ENCODE measurements around the gene FBXO9.

Gene FBXO9

GRCh38 chr6:53119349-53119748 lies 54.1 kb downstream of the FBXO9 start:
- in situ Hi-C loops (cut with HindIII; ENCODE audit: low pct_ligation_motif_present, low pct_unique_long_range_greater_than_20kb, low sequenced_read_pairs) = no loop called here
- no peak for DNase-seq

- DNase-seq = peak; percentile 12
These were observed 54.7 kb downstream of the FBXO9 start for GRCh38 chr6:53119772-53120409.

DNA sequence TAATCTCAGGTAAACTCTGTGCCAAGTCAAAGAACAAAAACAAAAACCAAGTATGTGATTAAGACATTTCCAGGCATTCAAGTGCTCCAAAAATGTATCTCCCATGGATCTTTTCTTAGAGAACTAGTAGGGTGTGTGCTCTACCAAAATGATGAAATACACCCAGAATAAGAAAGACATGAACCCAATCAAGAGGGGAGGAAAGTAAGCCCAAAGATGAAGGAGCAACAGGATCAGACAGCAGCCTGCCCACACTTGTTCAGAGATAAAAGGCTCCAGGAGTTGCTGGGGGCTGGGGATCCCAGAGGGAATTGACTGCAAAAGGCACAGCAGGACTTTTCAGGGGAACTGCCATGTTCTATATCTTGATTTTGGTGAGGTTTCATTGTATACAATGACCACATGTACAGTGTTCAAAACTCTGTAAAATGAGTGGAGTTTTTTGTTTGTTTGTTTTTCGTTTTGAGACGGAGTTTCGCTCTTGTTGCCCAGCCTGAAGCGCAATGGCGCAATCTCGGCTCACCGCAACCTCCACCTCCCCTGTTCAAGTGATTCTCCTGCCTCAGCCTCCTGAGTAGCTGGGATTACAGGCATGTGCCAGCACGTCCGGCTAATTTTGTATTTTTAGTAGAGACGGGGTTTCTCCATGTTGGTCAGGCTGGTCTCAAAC lies 59.1 kb downstream of the FBXO9 start:
- DNase-seq = no peak
- in situ Hi-C loops (cut with HindIII; ENCODE audit: low pct_ligation_motif_present, low pct_unique_long_range_greater_than_20kb, low sequenced_read_pairs) = no loop called here

More at GRCh38 chr6:53119772-53120409, 54.7 kb downstream of the FBXO9 start:
- in situ Hi-C loops (cut with HindIII; ENCODE audit: low pct_ligation_motif_present, low pct_unique_long_range_greater_than_20kb, low sequenced_read_pairs) = no loop called here

DNA sequence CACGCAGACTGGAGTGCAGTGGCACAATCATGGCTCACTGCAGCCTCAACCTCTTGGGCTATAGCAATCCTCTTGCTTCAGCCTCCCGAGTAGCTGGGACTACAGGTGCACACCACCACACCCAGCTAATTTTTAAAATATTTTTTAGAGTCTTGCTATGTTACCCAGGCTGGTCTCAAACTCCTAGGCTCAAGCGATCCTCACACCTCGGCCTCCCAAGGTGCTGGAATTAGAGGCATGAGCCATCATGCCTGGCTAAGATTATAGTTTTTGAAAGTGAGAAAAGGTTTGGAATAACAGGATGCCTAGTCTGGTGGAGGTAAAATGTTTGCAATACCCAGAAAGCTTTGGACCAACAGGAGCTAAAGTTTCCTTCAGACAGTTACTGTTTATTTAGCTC lies 60.1 kb downstream of the FBXO9 start:
- in situ Hi-C loops (cut with HindIII; ENCODE audit: low pct_ligation_motif_present, low pct_unique_long_range_greater_than_20kb, low sequenced_read_pairs) = no loop called here

DNA sequence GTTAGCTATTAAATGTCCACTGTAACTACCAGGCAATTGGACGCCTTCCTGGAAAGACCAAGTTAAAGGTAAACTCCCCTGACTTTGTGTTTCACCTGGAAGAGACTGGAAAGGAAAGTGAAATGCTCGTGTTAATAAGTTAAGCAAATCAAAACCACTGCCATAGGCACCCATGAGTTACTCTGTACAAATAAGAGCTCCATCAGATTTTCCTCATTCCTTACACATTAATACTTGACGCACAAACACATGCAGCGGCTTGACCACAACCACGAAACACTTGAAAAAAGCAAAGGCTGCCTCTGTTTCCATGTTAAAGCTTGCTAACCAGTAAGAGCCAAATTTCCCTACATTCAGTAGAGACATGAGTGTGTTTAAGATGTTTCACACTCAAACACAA lies 63.6 kb downstream of the FBXO9 start:
- in situ Hi-C loops (cut with HindIII; ENCODE audit: low pct_ligation_motif_present, low pct_unique_long_range_greater_than_20kb, low sequenced_read_pairs) = no loop called here
- DNase-seq = peak; percentile 62

More for the DNA sequence above, 60.1 kb downstream of the FBXO9 start:
- no peak for DNase-seq

DNA sequence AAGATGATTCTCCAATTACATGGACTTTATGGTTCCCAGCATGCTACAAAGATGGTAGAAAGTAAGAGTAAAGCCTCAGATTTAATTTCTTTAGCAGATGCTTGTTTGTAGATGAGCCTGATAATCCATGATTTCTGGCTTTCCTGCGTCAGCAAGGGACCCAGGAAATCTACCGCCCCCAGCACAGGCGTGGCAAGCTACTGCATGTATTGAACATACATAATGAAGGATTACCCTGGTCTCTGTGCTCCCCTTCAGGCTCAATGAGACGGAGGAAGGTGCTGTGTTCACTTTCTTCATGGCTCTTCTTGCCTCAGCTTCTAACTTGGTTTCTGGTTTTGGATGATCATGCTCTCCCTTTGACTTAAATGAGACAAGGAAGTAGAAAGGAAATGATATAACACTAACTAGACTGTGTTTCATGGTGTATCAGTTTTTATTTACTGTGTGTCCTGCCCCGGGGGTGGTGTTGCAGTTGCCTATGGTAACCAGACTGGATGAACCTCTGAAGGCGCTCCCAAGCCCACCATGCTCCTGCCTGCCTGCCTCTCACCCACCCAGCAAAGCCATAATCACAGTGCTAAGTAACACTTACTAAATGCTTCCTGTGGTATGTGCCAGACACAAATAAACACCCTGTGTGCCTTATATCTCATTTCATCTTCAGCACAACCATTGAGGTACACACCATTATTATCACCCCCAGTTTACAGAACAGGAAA lies 65.5 kb downstream of the FBXO9 start:
- no peak for DNase-seq
- in situ Hi-C loops (cut with HindIII; ENCODE audit: low pct_ligation_motif_present, low pct_unique_long_range_greater_than_20kb, low sequenced_read_pairs) = no loop called here

DNA sequence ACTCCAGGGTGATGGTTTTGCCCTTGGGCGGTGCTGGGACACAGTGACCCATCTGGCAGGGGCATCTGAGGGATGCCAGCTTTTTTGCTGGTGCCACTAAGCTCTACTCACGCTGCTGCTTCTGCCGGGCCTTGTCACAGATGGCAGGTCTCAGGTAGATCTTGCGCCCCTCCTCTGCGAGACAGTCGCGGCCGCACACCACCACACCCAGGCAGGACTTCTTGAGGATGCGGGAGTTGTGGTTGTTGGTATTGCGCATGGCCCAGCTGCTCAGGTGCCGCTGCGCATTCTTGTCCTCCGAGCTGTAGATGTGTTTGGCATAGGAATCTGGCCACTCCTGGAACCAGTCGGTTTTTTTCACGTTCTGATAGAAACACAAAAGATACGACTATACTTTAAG lies 68.8 kb downstream of the FBXO9 start:
- no peak for DNase-seq
- in situ Hi-C loops (cut with HindIII; ENCODE audit: low pct_ligation_motif_present, low pct_unique_long_range_greater_than_20kb, low sequenced_read_pairs) = no loop called here

- in situ Hi-C loops (cut with HindIII; ENCODE audit: low pct_ligation_motif_present, low pct_unique_long_range_greater_than_20kb, low sequenced_read_pairs) = no loop called here
- DNase-seq = no peak
These were observed 69.5 kb downstream of the FBXO9 start for GRCh38 chr6:53134601-53135235.

DNA sequence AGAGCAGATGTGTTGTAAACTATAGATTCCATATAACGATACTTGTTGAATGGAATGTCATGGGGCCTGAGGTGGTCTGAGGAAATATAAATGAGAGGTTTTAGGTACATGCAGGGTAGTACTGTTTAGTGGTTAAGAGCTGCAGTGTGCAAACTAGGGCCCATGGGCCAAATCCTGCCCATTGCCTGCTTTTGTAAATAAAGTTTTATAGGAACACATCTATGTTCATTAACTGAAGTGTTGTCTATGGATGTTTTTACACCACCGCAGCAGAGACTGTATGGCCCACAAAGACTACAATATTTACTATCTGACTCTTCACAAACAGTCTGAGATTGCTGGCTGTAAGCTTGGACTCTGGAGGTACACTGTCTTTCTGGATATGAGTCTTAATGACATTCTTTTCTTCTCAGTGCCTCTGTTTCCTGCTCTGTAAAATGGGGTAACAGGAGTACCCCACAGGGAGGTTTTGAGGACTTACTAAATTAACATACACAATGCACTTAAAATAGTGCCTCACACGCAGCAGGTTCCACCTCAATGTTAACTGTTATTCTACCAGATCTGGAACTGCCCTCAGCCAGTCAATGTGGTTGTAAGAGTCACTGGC lies 70.9 kb downstream of the FBXO9 start:
- in situ Hi-C loops (cut with HindIII; ENCODE audit: low pct_ligation_motif_present, low pct_unique_long_range_greater_than_20kb, low sequenced_read_pairs) = no loop called here
- no peak for DNase-seq

DNA sequence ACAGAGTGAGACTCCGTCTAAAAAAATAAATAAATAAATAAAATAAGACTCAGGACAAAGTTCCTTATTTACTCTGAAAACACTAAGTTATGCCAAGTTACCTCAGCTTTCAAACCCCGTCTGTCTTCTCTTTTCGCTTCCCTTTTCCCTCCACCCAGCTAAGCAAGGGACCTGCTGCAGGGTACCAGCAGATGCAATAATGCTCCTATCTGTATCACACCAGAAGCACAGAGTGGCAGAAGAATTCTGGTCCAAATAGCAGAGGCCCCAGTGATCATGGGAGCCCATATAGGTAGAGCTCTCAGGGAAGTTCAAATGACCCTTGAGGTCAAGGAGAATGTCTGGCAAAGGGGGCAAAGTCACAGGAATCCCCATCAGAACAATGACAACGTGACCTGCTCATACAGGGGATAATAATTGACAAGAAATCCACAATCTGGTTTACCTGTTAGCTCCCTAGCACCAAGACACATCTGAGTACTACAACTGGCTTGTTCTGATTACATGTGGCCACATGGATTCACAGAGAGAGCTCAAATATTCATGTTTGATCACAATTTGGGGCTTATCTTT lies 74.7 kb downstream of the FBXO9 start:
- DNase-seq = no peak
- in situ Hi-C loops (cut with HindIII; ENCODE audit: low pct_ligation_motif_present, low pct_unique_long_range_greater_than_20kb, low sequenced_read_pairs) = no loop called here

DNA sequence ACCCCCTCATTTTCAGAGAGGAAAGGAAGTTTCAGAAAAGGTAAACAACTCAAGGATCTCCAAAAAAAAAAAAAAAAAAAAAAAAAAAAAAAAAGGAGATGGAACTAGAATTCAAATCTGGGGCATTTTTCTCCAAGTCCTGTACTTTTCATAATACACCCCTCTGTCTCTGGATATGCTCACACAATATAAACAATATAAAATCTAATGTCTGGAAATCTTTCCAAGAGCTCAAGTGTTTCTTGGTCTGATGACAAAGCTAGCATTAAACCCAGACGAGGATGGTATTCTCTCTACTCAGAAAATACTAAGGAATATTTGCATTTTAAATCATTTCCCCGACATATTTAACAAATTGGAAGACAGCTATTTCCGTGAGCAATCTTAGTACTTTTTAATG lies 77.6 kb downstream of the FBXO9 start:
- DNase-seq = no peak
- in situ Hi-C loops (cut with HindIII; ENCODE audit: low pct_ligation_motif_present, low pct_unique_long_range_greater_than_20kb, low sequenced_read_pairs) = no loop called here

- in situ Hi-C loops (cut with HindIII; ENCODE audit: low pct_ligation_motif_present, low pct_unique_long_range_greater_than_20kb, low sequenced_read_pairs) = no loop called here
- no peak for DNase-seq
These were observed 78.5 kb downstream of the FBXO9 start for GRCh38 chr6:53143710-53144109.

GRCh38 chr6:53144802-53145201 lies 79.6 kb downstream of the FBXO9 start:
- DNase-seq = no peak
- in situ Hi-C loops (cut with HindIII; ENCODE audit: low pct_ligation_motif_present, low pct_unique_long_range_greater_than_20kb, low sequenced_read_pairs) = no loop called here

- no peak for DNase-seq
- in situ Hi-C loops (cut with HindIII; ENCODE audit: low pct_ligation_motif_present, low pct_unique_long_range_greater_than_20kb, low sequenced_read_pairs) = no loop called here
These were observed 83.5 kb downstream of the FBXO9 start, which contains the start of gene GCM1 for GRCh38 chr6:53148684-53149083. Gene GCM1 (minus strand): TSS chr6:53148841. CDS start chr6:53145632, 3,209 bp downstream.

Data from ACHN (cell line).